KMS-11 (cell line): ENCODE data around the gene GJB3.
"Not testable (repeated sequence)": the region's sequence is repeated elsewhere in the genome, so short reads cannot be mapped to it uniquely, and the experiment has no call there.

ENCODE experiments used
- H2AFZ ChIP-seq: fragments of 200-600 bp; sonication (generic); 2 replicates; pipeline ENCODE4 v1.6.1; 2016; ENCODE audit warnings: antibody characterized with exemption, mixed run types, low read depth
- H3K27ac ChIP-seq: fragments of 200-600 bp; sonication (generic); 2 replicates; pipeline ENCODE4 v1.6.1; 2016; ENCODE audit warnings: mild to moderate bottlenecking, mixed run types
- H3K27me3 ChIP-seq: fragments of 200-600 bp; sonication (generic); 2 replicates; pipeline ENCODE4 v1.6.1; 2017; ENCODE audit warnings: mild to moderate bottlenecking, low read depth, mixed run types, moderate library complexity; ENCODE audit not compliant: insufficient read depth
- H3K36me3 ChIP-seq: fragments of 200-600 bp; sonication (generic); 2 replicates; pipeline ENCODE4 v1.6.1; 2017; ENCODE audit warnings: mild to moderate bottlenecking, mixed run types; ENCODE audit not compliant: insufficient read depth
- H3K4me1 ChIP-seq: fragments of 200-600 bp; sonication (generic); 2 replicates; pipeline ENCODE4 v1.6.1; 2016; ENCODE audit warnings: mild to moderate bottlenecking, low read depth, mixed run types; ENCODE audit not compliant: poor library complexity, severe bottlenecking
- H3K4me2 ChIP-seq: fragments of 200-600 bp; sonication (generic); 2 replicates; pipeline ENCODE4 v1.7.0; 2016; ENCODE audit warnings: mild to moderate bottlenecking, mixed run types
- H3K4me3 ChIP-seq: fragments of 200-600 bp; sonication (generic); IDR thresholded peaks from 2 replicates; pipeline ENCODE4 v1.6.1; 2017; ENCODE audit warnings: low read depth, low read length, mixed read lengths; ENCODE audit not compliant: insufficient read depth
- H3K79me2 ChIP-seq: fragments of 200-600 bp; sonication (generic); 2 replicates; pipeline ENCODE4 v1.6.1; 2016; ENCODE audit warnings: low read depth, mixed run types; ENCODE audit not compliant: insufficient read depth
- H3K9ac ChIP-seq: fragments of 200-600 bp; sonication (generic); 2 replicates; pipeline ENCODE4 v1.6.1; 2016; ENCODE audit warnings: mild to moderate bottlenecking, mixed run types
- H4K20me1 ChIP-seq: fragments of 200-600 bp; sonication (generic); 2 replicates; pipeline ENCODE4 v1.6.1; 2016; ENCODE audit warnings: mild to moderate bottlenecking, mixed run types; ENCODE audit not compliant: insufficient read depth
- TF ChIP-seq, protein P1 (sequence below): fragments of 200-600 bp; sonication (generic); conservative IDR thresholded peaks from 2 replicates; pipeline ENCODE4 v1.6.1; 2017; ENCODE audit warnings: low read depth, mild to moderate bottlenecking, antibody characterized with exemption, low read length, moderate library complexity, mixed read lengths

The GJB3 gene

GRCh38 chr1:34768856-34769255 is 12.2 kb upstream of the GJB3 start:
- no peak overlapping the region for H3K9ac ChIP-seq
- no peaks in the 10 kb centered on the region for H4K20me1 ChIP-seq
- no peak overlapping the region for H3K4me3 ChIP-seq
- no peaks in the 10 kb centered on the region for H3K27me3 ChIP-seq
- H3K4me1 ChIP-seq, result no peaks in the 10 kb centered on the region
- H2AFZ ChIP-seq, result no peak overlapping the region
- no peaks in the 10 kb centered on the region for H3K36me3 ChIP-seq
- H3K79me2 ChIP-seq, result no peaks in the 10 kb centered on the region
- H3K4me2 ChIP-seq, result no peak overlapping the region
- TF ChIP-seq, protein P1, sequence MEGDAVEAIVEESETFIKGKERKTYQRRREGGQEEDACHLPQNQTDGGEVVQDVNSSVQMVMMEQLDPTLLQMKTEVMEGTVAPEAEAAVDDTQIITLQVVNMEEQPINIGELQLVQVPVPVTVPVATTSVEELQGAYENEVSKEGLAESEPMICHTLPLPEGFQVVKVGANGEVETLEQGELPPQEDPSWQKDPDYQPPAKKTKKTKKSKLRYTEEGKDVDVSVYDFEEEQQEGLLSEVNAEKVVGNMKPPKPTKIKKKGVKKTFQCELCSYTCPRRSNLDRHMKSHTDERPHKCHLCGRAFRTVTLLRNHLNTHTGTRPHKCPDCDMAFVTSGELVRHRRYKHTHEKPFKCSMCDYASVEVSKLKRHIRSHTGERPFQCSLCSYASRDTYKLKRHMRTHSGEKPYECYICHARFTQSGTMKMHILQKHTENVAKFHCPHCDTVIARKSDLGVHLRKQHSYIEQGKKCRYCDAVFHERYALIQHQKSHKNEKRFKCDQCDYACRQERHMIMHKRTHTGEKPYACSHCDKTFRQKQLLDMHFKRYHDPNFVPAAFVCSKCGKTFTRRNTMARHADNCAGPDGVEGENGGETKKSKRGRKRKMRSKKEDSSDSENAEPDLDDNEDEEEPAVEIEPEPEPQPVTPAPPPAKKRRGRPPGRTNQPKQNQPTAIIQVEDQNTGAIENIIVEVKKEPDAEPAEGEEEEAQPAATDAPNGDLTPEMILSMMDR, result no peak
- no peak overlapping the region for H3K27ac ChIP-seq

DNA sequence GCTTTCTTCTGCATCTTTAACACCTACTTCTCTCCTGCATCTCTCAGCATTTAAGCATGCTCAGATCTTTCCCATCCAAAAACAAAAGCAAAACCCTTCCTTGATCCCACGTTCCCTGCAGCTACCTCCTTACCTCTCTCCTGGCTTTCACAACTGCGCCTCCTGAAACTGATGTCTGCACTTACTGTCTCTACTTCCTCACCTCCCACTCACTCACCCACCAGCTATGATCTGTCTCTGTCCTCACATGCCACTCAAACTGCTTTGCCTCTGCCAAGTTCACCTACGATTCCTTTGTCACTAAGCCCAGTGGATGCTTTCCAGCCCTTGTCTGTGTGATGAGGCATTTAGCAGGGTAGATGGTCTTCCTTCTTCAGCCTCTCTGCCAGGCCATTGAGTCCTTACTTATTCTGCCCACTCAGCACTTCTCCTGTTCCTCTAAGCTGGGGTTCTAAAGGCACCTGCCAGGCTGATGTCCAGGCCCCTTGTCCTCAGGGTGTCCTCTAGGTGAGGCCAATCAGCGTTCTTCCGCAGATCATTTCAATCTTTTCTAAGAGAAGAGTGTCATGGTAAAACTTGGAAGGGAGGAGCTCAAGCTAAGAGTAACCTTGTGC is 10.0 kb upstream of the GJB3 start:
- no peaks in the 10 kb centered on the region for H3K4me1 ChIP-seq
- no peak overlapping the region for H3K27ac ChIP-seq
- no peak overlapping the region for H3K4me2 ChIP-seq
- no peaks in the 10 kb centered on the region for H3K36me3 ChIP-seq
- H3K27me3 ChIP-seq, result no peaks in the 10 kb centered on the region
- H2AFZ ChIP-seq, result no peak overlapping the region
- H4K20me1 ChIP-seq, result no peaks in the 10 kb centered on the region
- H3K79me2 ChIP-seq, result no peaks in the 10 kb centered on the region
- no peak overlapping the region for H3K4me3 ChIP-seq
- H3K9ac ChIP-seq, result no peak overlapping the region
- TF ChIP-seq, protein P1, result no peak

DNA sequence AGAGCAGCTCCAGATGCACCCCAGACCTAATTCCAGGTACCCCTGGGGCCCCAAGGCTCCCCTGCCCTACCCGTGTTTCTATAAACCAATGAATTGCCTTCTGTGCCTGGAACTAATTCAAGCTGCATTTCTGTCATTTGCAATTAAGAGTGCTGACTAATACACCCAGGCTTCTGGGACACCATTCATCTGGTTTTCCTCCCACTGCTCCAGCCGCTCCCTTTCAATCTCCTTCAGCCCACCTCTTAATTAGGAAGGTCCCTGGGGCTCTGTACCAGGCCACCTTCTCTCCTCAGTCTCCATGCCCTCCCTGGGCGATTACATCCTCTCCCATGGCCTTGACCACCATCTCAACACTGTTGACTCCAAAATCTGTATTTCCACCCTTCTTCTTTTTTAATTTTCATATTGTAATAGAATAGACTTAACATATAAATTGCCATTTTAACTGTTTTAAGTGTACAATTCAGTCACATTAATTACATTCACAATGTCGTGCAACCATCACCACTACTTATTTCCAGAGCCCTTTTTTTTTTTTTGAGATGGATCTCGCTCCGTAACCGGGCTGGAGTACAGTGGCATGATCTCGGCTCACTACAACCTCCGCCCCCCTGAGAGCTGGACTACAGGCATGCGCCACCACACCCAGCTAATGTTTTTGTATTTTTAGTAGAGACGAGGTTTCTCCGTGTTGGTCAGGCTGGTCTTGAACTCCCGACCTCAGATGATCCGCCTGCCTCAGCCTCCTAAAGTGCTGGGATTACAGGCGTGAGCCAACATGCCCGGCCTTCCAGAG is 9.2 kb upstream of the GJB3 start:
- no peaks in the 10 kb centered on the region for H4K20me1 ChIP-seq
- no peaks in the 10 kb centered on the region for H3K4me1 ChIP-seq
- no peak overlapping the region for H3K4me2 ChIP-seq
- H3K9ac ChIP-seq, result no peak overlapping the region
- H3K36me3 ChIP-seq, result no peaks in the 10 kb centered on the region
- H3K4me3 ChIP-seq, result no peak overlapping the region
- H2AFZ ChIP-seq, result no peak overlapping the region
- no peaks in the 10 kb centered on the region for H3K27me3 ChIP-seq
- TF ChIP-seq, protein P1, result no peak
- H3K79me2 ChIP-seq, result no peaks in the 10 kb centered on the region
- H3K27ac ChIP-seq, result no peak overlapping the region

- not testable (repeated sequence) for H2AFZ ChIP-seq, H3K4me1 ChIP-seq, H3K9ac ChIP-seq, H3K4me3 ChIP-seq, H3K27ac ChIP-seq, H4K20me1 ChIP-seq, H3K27me3 ChIP-seq, H3K4me2 ChIP-seq, H3K36me3 ChIP-seq, H3K79me2 ChIP-seq
Observed at GRCh38 chr1:34773114-34773513, 7.9 kb upstream of the GJB3 start.

GRCh38 chr1:34774957-34775356 is 6.1 kb upstream of the GJB3 start:
- Histone ChIP-seq H3K36me3 (no peaks in the 10 kb centered on the region), H3K27ac (no peak overlapping the region), H3K27me3 (no peaks in the 10 kb centered on the region), H3K4me3 (no peak overlapping the region), H4K20me1 (no peaks in the 10 kb centered on the region), H3K4me1 (no peaks in the 10 kb centered on the region), H3K4me2 (no peak overlapping the region), H3K9ac (no peak overlapping the region), H3K79me2 (no peaks in the 10 kb centered on the region), H2AFZ (no peak overlapping the region)
- TF ChIP-seq, protein P1, result no peak
